ENCODE results near the gene TAB2. TPM values are rescaled to one million over a fixed set of nuclear protein-coding genes. Genes with fewer than 3 reads are reported as not detected.
A peak's percentile ranks its signal among the peaks of the same experiment; 100 is the strongest.

Gene TAB2
- total and polyA plus RNA-seq, 8 donors: 49.3 to 103 (median 86.5) TPM

GRCh38 chr6:149400050-149400449 is 82.5 kb downstream of the TAB2 start, which contains the start of gene SUMO4:
Gene SUMO4, plus strand, starts transcription at chr6:149400262. Its CDS starts 130 bp downstream, at chr6:149400392.
- Histone ChIP-seq H3K9me3 (no peaks in the 10 kb centered on the region), H3K4me3 (no peak within 1 kb of the TSS), H3K4me1 (no peaks in the 10 kb centered on the region), H3K27me3 (no peaks in the 10 kb centered on the region), H3K27ac (no peak within 1 kb of the TSS), H3K36me3 (peaks cover 0 to 59% of the 10 kb centered on the region in 2 donors)
- ATAC-seq (no peak), DNase-seq (peak in 1 of 4 donors; percentile 47)
- TF ChIP-seq CTCF (IDR thresholded peaks at IDR 0.05): no peak
- intact Hi-C loops (cut with DNase I): no loop called here

DNA sequence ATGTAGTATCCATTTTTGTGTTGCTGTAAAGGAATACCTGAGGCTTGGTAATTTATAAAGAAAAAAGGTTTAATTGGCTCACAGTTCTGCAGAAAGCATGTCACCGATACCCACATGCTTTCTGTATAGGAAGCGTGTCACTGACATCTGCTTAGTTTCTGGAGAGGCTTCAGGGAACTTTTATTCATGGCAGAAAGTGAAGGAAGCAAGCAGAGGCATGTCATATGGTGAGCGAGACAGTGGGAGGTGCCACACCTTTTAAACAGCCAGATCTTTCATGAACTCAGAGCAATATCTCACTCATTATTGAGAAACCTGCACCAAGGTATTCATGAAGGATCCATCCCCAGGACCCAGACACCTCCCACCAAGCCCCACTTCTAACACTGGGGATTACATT is 86.0 kb downstream of the TAB2 start:
- ATAC-seq: no peak
- Histone ChIP-seq H3K4me1 (peaks cover 0 to 12% of the 10 kb centered on the region in 2 donors), H3K4me3 (no peak overlapping the region), H3K27me3 (no peaks in the 10 kb centered on the region), H3K9me3 (no peaks in the 10 kb centered on the region), H3K36me3 (peaks cover 0 to 44% of the 10 kb centered on the region in 2 donors), H3K27ac (no peak overlapping the region)
- no peak for DNase-seq
- no peak for TF ChIP-seq CTCF (IDR thresholded peaks at IDR 0.05)
- intact Hi-C loops (cut with DNase I): no loop called here

GRCh38 chr6:149405823-149406765 is 88.6 kb downstream of the TAB2 start:
- DNase-seq (peak in 1 of 4 donors; percentile 13), ATAC-seq (peak; percentile 50)
- Histone ChIP-seq H3K27me3 (no peaks in the 10 kb centered on the region), H3K36me3 (peaks cover 0 to 42% of the 10 kb centered on the region in 2 donors), H3K27ac (peak overlapping the region in 1 of 2 donors; percentile 78), H3K4me1 (peaks cover 0 to 12% of the 10 kb centered on the region in 2 donors), H3K4me3 (no peak overlapping the region), H3K9me3 (no peaks in the 10 kb centered on the region)
- no peak for TF ChIP-seq CTCF (IDR thresholded peaks at IDR 0.05)
- intact Hi-C loops (cut with DNase I): no loop called here

GRCh38 chr6:149409617-149410016 is 92.1 kb downstream of the TAB2 start:
- H3K4me3 ChIP-seq: no peak overlapping the region
- intact Hi-C loops (cut with DNase I): no loop called here
- TF ChIP-seq CTCF (IDR thresholded peaks at IDR 0.05): no peak
- H3K27me3 ChIP-seq: no peaks in the 10 kb centered on the region
- no peak for ATAC-seq
- peaks cover 0 to 31% of the 10 kb centered on the region in 2 donors for H3K36me3 ChIP-seq
- no peaks in the 10 kb centered on the region for H3K9me3 ChIP-seq
- DNase-seq: no peak
- H3K27ac ChIP-seq: no peak overlapping the region
- H3K4me1 ChIP-seq: peaks cover 0 to 12% of the 10 kb centered on the region in 2 donors

- H3K27ac ChIP-seq: no peak overlapping the region
- H3K4me3 ChIP-seq: no peak overlapping the region
- peaks cover 0 to 28% of the 10 kb centered on the region in 2 donors for H3K36me3 ChIP-seq
- no peak for ATAC-seq
- no peak for DNase-seq
- intact Hi-C loops (cut with DNase I): no loop called here
- H3K9me3 ChIP-seq: no peaks in the 10 kb centered on the region
- H3K27me3 ChIP-seq: no peaks in the 10 kb centered on the region
- peaks cover 0 to 7% of the 10 kb centered on the region in 2 donors for H3K4me1 ChIP-seq
- no peak for TF ChIP-seq CTCF (IDR thresholded peaks at IDR 0.05)
These were observed 93.0 kb downstream of the TAB2 start for GRCh38 chr6:149410557-149410956.

Data from left lung (tissue), 10 donors.